GM21786 (cell line): ENCODE results near the gene SRCIN1.
"Not testable (repeated sequence)": the region's sequence is repeated elsewhere in the genome, so short reads cannot be mapped to it uniquely, and the experiment has no call there.

ENCODE experiments used
- ATAC-seq: cut with Tn5 transposase; IDR thresholded peaks from one replicate; pipeline ENCODE4 v1.9.1; 2021; ENCODE audit not compliant: unreplicated experiment

SRCIN1 gene, protein sequence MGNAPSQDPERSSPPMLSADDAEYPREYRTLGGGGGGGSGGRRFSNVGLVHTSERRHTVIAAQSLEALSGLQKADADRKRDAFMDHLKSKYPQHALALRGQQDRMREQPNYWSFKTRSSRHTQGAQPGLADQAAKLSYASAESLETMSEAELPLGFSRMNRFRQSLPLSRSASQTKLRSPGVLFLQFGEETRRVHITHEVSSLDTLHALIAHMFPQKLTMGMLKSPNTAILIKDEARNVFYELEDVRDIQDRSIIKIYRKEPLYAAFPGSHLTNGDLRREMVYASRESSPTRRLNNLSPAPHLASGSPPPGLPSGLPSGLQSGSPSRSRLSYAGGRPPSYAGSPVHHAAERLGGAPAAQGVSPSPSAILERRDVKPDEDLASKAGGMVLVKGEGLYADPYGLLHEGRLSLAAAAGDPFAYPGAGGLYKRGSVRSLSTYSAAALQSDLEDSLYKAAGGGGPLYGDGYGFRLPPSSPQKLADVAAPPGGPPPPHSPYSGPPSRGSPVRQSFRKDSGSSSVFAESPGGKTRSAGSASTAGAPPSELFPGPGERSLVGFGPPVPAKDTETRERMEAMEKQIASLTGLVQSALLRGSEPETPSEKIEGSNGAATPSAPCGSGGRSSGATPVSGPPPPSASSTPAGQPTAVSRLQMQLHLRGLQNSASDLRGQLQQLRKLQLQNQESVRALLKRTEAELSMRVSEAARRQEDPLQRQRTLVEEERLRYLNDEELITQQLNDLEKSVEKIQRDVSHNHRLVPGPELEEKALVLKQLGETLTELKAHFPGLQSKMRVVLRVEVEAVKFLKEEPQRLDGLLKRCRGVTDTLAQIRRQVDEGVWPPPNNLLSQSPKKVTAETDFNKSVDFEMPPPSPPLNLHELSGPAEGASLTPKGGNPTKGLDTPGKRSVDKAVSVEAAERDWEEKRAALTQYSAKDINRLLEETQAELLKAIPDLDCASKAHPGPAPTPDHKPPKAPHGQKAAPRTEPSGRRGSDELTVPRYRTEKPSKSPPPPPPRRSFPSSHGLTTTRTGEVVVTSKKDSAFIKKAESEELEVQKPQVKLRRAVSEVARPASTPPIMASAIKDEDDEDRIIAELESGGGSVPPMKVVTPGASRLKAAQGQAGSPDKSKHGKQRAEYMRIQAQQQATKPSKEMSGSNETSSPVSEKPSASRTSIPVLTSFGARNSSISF

DNA sequence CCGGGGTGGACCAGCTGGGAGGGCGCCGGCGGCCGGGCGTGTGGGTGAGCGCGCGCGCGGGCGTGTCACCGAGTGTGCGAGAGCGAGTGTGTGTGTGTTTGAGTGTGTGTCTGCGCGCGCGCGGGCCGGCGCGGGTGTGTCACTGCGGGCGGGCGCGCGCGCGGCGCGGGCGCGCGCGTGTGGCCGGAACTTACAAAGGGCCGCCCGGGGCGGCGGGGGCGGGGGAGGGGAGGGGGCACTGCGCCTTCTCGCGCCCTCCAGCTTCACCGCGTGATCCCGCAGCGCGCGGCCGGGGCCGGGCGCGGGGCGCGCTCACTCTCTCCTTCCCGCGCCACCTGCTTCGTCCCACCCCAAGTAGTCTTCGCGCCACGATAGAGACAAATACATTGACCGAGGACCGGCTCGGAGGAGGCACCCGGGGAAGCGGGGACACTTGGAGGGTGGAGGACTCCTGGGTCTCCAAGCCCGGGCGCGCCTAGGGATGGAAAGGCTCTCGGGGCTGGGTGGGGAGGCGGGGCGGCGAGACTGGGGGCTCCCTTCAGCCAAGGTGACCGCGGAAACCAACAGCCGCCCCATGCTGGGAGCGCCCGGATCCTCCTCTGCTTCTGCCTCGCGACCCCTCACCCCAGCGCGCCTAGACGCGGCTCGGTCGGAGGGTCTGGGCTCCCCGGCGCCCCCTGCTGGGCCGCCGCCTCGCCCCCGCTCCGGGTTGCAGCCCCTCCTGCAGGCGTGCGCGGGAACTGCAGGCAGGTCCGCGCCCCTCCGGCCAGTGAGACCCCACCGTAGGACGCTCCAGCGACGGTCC lies at the start of gene SRCIN1:
SRCIN1 (minus strand) TSS at position 112 of the 805 bp plus-strand sequence. CDS start 247 bp downstream, outside the sequence.
- ATAC-seq: no peak

DNA sequence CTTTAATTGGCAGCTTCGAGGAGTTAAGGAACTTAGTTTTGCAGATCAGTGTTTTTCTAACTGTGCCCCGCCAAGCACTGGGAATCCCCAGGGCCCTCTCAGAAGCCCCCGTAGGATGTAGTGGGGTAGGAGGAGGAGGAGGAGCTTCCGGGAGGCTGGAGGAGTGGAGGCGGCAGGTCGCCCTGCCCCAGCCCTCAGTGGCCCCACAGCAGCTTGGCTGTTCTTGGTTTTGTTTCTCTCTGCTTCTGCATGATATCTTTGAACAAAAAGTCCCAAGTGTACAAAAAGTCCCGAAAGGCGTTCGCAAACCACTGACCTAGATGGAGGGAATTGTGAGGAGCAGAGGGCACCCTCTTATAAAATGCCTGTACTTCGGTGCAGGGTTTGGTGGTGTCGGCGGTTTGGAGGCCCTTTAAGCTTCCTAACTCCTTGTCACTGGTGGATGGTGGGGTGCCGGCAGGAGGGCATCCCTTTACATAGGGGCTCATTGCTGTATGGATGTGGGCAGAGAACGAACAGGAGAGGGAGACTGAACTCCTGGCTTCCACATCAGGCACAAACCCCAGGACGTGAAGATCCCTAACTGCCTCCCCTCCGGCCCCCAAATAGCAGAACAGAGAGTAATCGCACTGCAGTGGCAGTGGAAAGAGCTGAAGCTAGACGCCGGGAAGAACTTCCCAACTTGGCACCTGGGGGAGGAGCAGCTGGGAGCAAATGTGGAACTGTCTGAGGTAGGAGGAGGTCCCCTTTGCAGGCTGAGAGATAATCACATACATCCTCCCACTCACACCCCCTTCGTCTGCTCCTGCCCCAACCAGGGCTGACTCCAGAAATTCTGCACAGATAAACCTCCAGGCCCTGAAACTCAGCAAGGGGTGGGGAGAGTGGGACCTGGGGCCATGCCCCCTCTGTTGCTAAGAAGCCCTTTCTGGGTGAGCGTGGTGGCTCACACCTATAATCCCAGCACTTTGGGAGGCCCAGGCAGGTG lies 49.0 kb upstream of the SRCIN1 start:
- peak; percentile 43 for ATAC-seq

- no peak for ATAC-seq
These were observed 47.9 kb upstream of the SRCIN1 start for GRCh38 chr17:38653679-38654078.

GRCh38 chr17:38653230-38653629 lies 47.5 kb upstream of the SRCIN1 start:
- no peak for ATAC-seq

DNA sequence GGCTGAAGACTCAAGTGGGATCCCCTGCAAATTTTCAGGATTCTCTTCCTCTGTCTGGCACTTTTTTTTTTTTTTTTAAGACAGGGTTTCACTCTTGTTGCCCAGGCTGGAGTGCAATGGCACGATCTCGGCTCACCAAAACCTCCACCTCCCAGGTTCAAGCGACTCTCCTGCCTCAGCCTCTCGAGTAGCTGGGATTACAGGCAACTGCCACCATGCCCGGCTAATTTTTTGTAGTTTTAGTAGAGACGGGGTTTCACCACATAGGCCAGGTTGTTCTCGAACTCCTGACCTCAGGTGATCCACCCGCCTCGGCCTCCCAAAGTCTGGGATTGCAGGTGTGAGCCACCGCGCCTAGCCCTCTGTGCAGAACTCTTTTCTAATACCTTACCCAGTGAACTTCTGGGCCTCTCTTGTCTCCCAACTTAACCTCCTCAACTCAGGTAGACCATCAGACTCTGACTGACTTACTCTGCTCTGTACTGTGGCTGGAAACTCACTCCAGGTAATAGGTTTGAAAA lies 45.0 kb upstream of the SRCIN1 start:
- ATAC-seq: not testable (repeated sequence)

DNA sequence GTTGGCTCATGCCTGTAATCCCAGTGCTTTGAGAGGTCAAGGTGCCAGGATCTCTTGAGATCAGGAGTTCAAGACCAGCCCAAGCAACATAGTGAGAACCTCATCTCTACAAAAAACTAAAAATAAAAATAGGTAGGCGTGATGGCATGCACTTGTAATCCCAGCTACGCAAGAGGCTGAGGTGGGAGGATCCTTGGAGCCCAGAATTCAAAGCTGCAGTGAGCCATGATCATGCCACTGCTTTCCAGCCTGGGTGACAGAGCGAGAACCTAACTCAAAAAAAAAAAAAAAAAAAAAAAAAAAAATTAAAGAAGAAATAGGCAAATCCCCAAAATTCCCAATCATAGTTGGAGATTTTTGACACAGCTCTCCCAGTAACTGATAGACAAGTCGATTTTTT lies 32.2 kb upstream of the SRCIN1 start:
- no peak for ATAC-seq

DNA sequence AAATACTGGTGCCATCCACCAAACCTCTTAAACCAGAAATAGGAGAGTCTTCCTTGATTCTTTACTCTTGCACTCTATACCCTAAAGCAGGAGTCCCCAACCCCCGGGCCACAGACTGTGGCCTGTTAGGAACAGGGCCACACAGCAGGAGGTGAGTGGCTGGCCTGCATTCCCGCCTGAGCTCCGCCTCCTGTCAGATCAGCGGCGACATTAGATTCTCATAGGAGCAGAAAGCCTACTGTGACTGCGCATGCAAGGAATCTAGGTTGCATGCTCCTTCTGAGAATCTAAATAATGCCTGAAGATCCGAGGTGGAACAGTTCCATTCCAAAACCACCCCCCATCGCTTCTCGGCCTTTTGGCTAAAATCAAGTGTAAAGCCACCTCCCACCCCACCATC lies 30.3 kb upstream of the SRCIN1 start:
- ATAC-seq: no peak

DNA sequence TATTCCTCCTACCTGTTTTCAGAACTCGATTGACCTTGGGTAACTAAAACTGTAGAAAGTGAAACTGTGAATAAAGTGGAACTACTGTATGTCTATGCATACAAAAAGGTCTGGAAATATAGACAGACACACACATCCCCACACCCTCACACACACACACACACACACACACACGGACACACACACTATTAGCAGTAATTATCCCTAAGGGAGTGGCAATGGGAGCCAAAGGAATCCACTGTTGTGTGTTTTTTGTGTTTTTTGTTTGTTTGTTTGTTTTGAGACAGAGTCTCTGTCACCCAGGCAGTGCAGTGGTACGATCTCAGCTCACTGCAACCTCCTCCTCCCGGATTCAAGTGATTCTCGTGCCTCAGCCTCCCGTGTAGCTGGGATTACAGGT lies 26.6 kb upstream of the SRCIN1 start:
- ATAC-seq: no peak

GRCh38 chr17:38628441-38628840 lies 22.7 kb upstream of the SRCIN1 start:
- ATAC-seq: no peak

DNA sequence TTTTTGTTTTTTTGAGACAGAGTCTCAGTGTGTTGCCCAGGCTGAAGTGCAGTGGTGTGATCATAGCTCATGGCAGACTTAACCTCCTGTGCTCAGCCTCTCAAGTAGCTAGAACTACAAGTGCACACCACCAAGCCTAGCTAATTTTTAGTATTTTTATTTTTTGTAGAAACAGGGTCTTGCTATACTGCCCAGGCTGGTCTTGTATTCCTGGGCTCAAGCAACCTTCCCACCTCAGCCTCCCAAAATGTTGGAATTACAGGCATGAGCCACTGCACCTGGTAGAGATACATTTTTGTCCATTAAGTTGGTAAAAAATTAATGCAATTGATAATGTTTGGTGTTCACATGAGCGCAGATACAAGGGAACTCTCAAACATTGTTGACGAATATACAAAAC lies 22.2 kb upstream of the SRCIN1 start:
- no peak for ATAC-seq

DNA sequence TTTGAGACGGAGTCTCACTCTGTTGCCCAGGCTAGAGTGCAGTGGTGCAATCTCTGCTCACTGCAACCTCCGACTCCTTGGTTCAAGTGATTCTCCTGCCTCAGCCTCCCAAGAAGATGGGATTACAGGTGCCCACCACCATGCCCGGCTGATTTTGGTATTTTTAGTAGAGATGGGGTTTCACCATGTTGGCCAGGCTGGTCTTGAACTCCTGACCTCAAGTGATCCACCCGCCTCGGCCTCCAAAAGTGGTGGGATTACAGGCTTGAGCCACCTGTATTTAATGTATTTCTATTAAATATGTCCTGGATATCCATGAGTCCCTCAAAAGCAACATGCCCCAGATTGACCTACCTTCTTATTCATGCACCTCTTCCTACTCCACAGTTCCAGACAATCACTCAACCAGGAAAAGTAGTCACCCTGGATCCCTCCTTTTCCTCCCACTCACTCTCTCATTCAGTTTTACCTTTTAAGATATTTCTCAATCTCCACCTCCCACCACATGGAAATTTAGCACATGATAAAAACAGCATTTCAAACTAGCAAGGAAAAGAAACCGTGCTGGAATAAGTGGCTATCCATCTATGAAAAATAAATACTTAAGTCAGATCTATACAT lies 21.0 kb upstream of the SRCIN1 start:
- ATAC-seq: not testable (repeated sequence)

DNA sequence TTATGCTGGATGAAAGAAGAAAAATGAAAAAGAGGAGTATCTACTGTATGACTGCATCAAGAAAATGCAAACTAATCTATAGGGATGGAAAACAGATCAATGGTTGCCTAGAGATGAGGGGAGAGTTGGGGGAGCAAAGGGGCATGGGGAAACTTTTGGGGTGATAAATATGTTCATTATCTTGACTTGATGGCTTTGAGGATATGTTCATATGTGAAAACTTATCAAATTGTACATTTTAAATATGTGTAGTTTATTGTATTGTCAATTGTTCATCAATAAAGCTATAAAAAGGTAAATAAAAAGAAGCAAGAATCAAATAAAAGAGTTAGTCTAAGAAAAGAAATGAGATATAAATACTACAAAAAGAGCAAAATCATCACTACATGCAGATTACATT lies 19.7 kb upstream of the SRCIN1 start:
- ATAC-seq: no peak

GRCh38 chr17:38624782-38625355 lies 19.1 kb upstream of the SRCIN1 start:
- not testable (repeated sequence) for ATAC-seq

DNA sequence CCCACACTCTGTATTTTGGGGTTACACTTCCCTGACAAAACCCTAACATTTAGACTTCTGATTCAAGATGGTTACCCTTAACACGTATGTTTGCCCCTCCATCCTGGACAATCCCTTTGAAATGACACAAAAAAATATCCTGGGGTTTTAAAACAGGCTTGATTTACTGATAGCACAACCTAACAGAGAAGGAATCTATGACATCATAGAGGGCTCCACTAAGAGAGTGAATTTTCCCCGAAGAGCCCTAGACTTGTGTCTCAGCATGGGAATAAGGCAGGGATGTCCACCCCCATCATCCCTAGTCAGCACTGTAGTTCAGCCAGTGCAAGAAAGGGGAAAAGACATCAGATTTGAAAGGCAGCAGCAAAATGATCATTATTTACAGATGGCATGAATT lies 15.8 kb upstream of the SRCIN1 start:
- ATAC-seq: no peak

DNA sequence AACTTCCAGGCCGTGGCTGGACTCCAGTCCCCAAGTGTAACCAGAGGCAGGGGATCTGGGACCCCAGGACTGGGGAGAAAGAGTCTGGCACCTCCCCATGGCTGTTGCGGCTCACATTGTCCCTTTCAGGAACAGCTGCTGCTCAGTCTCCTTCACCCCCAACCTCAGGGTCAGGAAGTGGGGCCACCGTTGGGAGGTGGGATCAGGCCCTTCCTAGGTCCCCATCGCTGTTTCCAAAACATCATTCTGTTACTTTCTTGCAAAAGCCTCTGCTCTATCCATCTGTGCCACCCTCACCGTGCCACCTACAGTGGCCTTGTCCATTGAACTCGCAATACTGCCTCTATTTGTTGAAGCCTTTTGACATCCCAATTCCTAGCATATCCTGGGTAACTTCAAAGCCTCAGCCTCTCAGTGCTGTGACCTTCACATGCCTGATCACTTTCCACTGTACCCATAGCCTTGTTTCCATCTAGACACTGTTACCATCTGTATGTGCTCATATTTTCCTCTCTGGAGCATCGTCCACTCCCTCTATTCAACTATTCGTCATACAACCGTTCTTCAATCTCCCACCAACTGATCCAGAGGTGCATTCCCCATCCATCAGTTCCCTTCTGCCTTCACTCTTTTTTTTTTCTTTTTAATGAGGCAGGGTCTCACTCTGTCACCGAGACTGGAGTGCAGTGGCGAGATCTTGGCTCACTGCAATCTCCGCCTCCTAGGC lies 15.0 kb upstream of the SRCIN1 start:
- no peak for ATAC-seq

GRCh38 chr17:38619937-38620550 lies 14.3 kb upstream of the SRCIN1 start:
- ATAC-seq: no peak

- ATAC-seq: no peak
These were observed 13.7 kb upstream of the SRCIN1 start for GRCh38 chr17:38619451-38619795.
